Gastrocnemius medialis (tissue), 4 donors: ENCODE measurements around the gene ADARB2.

Experiments used
- CTCF ChIP-seq, 5 experiments: fragments of 450-650 bp in 3 of 5; fragments of 200-600 bp in 2 of 5; sonication (generic) in 2 of 5; IDR thresholded peaks in 4 of 5; conservative IDR thresholded peaks in 1 of 5; 1 replicate in 4 of 5; 2 replicates in 1 of 5; pipeline ENCODE4 v1.5.1; 2016 to 2019; ENCODE audit warnings: antibody characterized with exemption in 5 of 5, mild to moderate bottlenecking in 3 of 5, moderate library complexity in 3 of 5
- POLR2A ChIP-seq, 2 donors: fragments of 450-650 bp; IDR thresholded peaks; one replicate each; pipeline ENCODE4 v1.6.1; 2017; ENCODE audit warnings: antibody characterized with exemption in 2 of 2, mild to moderate bottlenecking in 2 of 2, moderate library complexity in 2 of 2

DNA sequence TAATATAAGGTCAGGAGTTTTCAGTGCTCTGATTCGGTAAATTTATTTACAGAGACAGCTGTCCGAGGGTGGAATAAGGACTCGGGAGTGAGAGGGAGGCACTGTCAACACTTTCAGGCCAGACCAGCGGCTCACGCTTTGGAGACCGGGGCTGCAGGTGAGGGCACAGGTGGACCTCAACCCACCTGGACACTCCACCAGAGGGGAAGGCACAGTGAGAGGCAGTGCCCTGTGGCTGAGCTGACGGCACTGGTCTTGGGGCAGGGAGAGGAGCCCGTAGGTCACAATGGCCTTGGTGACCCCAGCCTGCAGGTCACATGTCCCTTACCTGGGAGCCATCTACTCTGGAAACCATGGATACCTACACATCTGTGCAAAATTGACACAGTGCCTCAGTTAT, 315.1 kb downstream of the ADARB2 start:
- TF ChIP-seq CTCF (IDR thresholded peaks at IDR 0.05 in 4 of 5, conservative IDR thresholded peaks at IDR 0.05 in 1 of 5) (no peak), POLR2A (IDR thresholded peaks at IDR 0.05) (no peak)
